HL-60 (cell line): ENCODE data around the gene DCTN4.
A peak's percentile ranks its signal among the peaks of the same experiment; 100 is the strongest.

Experiments used
- DNase-seq, 2 experiments: peaks; one replicate each; pipeline ENCODE4 v3.0.0-alpha.2; 2010 to 2020; ENCODE audit warnings: low read depth in 1 of 2, low spot score in 1 of 2
- H3K27ac ChIP-seq: fragments of 250-450 bp; sonication (Bioruptor Pico); replicated peaks from 2 replicates; pipeline ENCODE4 v1.5.1; 2020; ENCODE audit warnings: mild to moderate bottlenecking, moderate library complexity
- H3K27me3 ChIP-seq: fragments of 250-450 bp; sonication (Bioruptor Pico); 2 replicates; pipeline ENCODE4 v1.5.1; 2021; ENCODE audit warnings: mild to moderate bottlenecking, moderate library complexity; ENCODE audit not compliant: insufficient read depth, poor library complexity, severe bottlenecking
- H3K4me3 ChIP-seq: replicated peaks from 2 replicates; pipeline ENCODE4 v1.5.1; 2011; ENCODE audit warnings: mild to moderate bottlenecking, control low read depth, low read length; ENCODE audit not compliant: insufficient read depth
- CTCF ChIP-seq: IDR thresholded peaks from one replicate; pipeline ENCODE4 v1.5.1; 2011; ENCODE audit warnings: low read length, control low read depth, inconsistent platforms; ENCODE audit not compliant: insufficient read depth
- GABPA ChIP-seq: IDR thresholded peaks from 2 replicates; pipeline ENCODE4 v1.6.1; 2012; ENCODE audit warnings: low read depth
- POLR2AphosphoS5 ChIP-seq: IDR thresholded peaks from 2 replicates; pipeline ENCODE4 v1.6.1; 2012; ENCODE audit warnings: low read depth
- REST ChIP-seq: IDR thresholded peaks from 2 replicates; pipeline ENCODE4 v1.6.1; 2012; ENCODE audit warnings: low read depth; ENCODE audit not compliant: insufficient replicate concordance
- SPI1 ChIP-seq: IDR thresholded peaks from 2 replicates; pipeline ENCODE4 v1.6.1; 2012; ENCODE audit warnings: low read depth, mild to moderate bottlenecking, borderline replicate concordance

The DCTN4 gene

DNA sequence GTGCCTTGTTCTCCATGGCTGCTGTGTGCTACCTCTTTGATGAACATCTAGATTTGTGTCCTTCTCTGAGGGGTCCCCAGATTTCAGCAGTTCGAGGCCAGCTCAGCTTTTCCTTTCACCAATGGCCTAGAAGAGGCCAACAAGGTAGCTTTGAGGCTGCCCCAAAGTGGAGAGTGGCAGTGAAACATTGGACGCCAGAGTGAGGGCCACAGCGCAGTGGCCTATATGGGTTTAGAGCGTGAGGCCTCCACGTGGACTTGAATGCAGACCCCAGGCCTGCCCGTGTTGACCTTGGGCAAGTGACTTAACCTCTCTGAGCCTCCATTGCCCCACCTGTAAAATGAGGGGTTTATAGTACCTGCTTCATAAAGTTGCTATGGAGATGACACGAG is 85.9 kb downstream of the DCTN4 start:
- Histone ChIP-seq H3K4me3 (peak overlapping the region; percentile 55), H3K27me3 (peaks cover 6% of the 10 kb centered on the region), H3K27ac (no peak overlapping the region)
- no peak for DNase-seq
- no peak for TF ChIP-seq SPI1
- no peak for TF ChIP-seq CTCF
- no peak for TF ChIP-seq GABPA
- TF ChIP-seq REST: no peak
- TF ChIP-seq POLR2AphosphoS5: no peak

DNA sequence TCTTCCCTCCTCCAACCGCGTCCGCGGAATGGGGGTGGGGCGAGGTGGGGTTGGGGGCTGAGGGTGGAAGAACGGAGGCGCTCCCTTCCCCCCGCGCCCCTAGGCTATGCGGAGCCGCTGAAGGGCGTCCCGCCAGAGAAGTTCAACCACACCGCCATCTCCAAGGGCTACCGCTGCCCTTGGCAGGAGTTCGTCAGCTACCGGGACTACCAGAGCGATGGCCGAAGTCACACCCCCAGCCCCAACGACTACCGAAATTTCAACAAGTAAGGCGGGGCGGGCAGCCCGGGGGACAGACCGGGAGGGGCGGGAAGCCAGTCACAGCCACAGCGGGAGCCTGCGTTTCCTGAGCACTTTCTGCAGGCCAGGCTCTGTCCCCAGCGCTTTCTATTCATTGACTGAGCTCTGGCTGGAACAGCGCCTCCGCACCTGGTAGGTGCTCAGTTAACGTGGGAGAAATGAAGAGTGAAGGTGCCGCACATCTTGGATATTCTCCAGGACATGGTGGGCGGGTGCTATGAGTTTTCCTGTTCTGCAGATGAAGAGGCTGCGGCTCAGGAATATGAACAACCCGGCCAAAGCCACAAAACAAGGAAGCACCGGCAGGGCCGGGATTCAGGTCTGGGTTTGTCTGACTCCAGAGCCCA is 86.5 kb downstream of the DCTN4 start:
- TF ChIP-seq GABPA (no peak), POLR2AphosphoS5 (no peak), SPI1 (no peak), CTCF (no peak), REST (no peak)
- peak overlapping the region; percentile 55 for H3K4me3 ChIP-seq
- peak; percentile 26 to 53 for DNase-seq
- no peak overlapping the region for H3K27ac ChIP-seq
- peaks cover 6% of the 10 kb centered on the region for H3K27me3 ChIP-seq

- no peak overlapping the region for H3K27ac ChIP-seq
- H3K4me3 ChIP-seq: peak overlapping the region; percentile 55
- no peak for TF ChIP-seq POLR2AphosphoS5
- TF ChIP-seq SPI1: no peak
- TF ChIP-seq GABPA: no peak
- no peak for TF ChIP-seq CTCF
- TF ChIP-seq REST: no peak
- H3K27me3 ChIP-seq: peaks cover 6% of the 10 kb centered on the region
- DNase-seq: peak in 1 of 2 experiments; percentile 54
Measured at GRCh38 chr5:150671509-150672236, 87.1 kb downstream of the DCTN4 start.
